ENCODE results near the gene LAMA2. TPM values are rescaled to one million over a fixed set of nuclear protein-coding genes. Genes with fewer than 3 reads are reported as not detected.

Gene LAMA2
- total RNA-seq, 3 donors from 2014 or later (not counting 1 experiment from before 2014, with no cell fraction given): 2.1 to 5.3 (median 3.6) TPM

DNA sequence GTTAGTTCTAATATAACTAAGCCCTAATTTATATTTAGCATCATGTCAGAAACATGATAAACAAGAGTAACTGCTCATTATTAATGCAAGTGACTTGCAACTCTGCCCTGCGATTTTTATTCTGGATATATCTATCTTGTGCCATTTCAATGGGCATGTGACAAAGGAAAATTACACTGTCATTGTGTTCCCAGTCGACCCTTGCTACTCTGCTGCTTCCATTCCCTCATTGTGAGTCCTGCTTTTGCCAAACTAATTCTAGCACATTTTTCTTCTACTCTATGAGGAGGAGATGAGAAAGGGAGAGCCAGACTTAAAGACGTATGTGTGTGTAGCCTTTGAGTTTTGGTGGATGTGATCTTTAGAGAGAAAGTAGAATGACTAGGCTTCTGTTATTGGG lies 551.2 kb downstream of the LAMA2 start:
- no peaks in the 10 kb centered on the region for H3K36me3 Mint-ChIP-seq
- no peak for ATAC-seq
- H3K27ac Mint-ChIP-seq: no peak overlapping the region
- Histone ChIP-seq H3K27ac (ENCODE audit: low read length) (no peak overlapping the region), H3K27me3 (ENCODE audit: control insufficient read depth, insufficient read depth, low read length) (no peaks in the 10 kb centered on the region), H3K9me3 (ENCODE audit: control insufficient read depth, insufficient read depth, low read length) (no peaks in the 10 kb centered on the region), H3K4me3 (ENCODE audit: low read length) (no peak overlapping the region), H3K36me3 (ENCODE audit: control insufficient read depth, insufficient read depth, low read length) (no peaks in the 10 kb centered on the region), H3K4me1 (ENCODE audit: control insufficient read depth, insufficient read depth, low read length) (no peaks in the 10 kb centered on the region)
- H3K4me3 Mint-ChIP-seq: no peak overlapping the region
- 83% methylated on average over 3 of the region's 3 CpGs for WGBS (ENCODE audit: insufficient coverage)
- TF ChIP-seq, protein P1, sequence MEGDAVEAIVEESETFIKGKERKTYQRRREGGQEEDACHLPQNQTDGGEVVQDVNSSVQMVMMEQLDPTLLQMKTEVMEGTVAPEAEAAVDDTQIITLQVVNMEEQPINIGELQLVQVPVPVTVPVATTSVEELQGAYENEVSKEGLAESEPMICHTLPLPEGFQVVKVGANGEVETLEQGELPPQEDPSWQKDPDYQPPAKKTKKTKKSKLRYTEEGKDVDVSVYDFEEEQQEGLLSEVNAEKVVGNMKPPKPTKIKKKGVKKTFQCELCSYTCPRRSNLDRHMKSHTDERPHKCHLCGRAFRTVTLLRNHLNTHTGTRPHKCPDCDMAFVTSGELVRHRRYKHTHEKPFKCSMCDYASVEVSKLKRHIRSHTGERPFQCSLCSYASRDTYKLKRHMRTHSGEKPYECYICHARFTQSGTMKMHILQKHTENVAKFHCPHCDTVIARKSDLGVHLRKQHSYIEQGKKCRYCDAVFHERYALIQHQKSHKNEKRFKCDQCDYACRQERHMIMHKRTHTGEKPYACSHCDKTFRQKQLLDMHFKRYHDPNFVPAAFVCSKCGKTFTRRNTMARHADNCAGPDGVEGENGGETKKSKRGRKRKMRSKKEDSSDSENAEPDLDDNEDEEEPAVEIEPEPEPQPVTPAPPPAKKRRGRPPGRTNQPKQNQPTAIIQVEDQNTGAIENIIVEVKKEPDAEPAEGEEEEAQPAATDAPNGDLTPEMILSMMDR (IDR thresholded peaks at IDR 0.05): no peak
- no peak for DNase-seq
- H3K9me3 Mint-ChIP-seq: no peaks in the 10 kb centered on the region
- H3K27me3 Mint-ChIP-seq (ENCODE audit: low read depth in 2 of 2): peaks cover 6 to 14% of the 10 kb centered on the region in 2 donors
- no peaks in the 10 kb centered on the region for H3K4me1 Mint-ChIP-seq
- intact Hi-C loops (cut with micrococcal nuclease): no loop called here

DNA sequence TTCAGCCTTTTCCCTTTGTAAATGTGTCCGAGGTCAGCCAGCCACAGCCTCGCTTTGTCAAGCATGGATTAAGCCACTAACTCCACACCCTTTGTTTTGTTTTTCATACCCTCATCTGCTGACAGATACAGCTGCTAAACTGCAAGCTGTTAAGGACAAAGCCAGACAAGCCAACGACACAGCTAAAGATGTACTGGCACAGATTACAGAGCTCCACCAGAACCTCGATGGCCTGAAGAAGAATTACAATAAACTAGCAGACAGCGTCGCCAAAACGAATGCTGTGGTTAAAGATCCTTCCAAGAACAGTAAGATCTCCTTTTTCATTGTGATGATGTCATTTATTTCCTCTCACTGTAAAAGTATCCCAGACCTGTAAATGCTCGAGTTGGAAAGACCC lies 557.8 kb downstream of the LAMA2 start:
- Histone ChIP-seq H3K36me3 (ENCODE audit: control insufficient read depth, insufficient read depth, low read length) (no peaks in the 10 kb centered on the region), H3K4me3 (ENCODE audit: low read length) (no peak overlapping the region), H3K4me1 (ENCODE audit: control insufficient read depth, insufficient read depth, low read length) (no peaks in the 10 kb centered on the region), H3K27me3 (ENCODE audit: control insufficient read depth, insufficient read depth, low read length) (no peaks in the 10 kb centered on the region), H3K9me3 (ENCODE audit: control insufficient read depth, insufficient read depth, low read length) (no peaks in the 10 kb centered on the region), H3K27ac (ENCODE audit: low read length) (no peak overlapping the region)
- DNase-seq (no peak), ATAC-seq (no peak)
- Mint-ChIP-seq H3K27ac (no peak overlapping the region), H3K4me1 (peaks cover 11 to 12% of the 10 kb centered on the region in 2 donors), H3K9me3 (no peaks in the 10 kb centered on the region), H3K36me3 (peaks cover 7% of the 10 kb centered on the region), H3K27me3 (ENCODE audit: low read depth in 2 of 2) (peaks cover 0 to 14% of the 10 kb centered on the region in 2 donors), H3K4me3 (no peak overlapping the region)
- TF ChIP-seq, protein P1 (IDR thresholded peaks at IDR 0.05): no peak
- intact Hi-C loops (cut with micrococcal nuclease): no loop called here
- 69% methylated on average over 8 of the region's 8 CpGs for WGBS (ENCODE audit: insufficient coverage)

DNA sequence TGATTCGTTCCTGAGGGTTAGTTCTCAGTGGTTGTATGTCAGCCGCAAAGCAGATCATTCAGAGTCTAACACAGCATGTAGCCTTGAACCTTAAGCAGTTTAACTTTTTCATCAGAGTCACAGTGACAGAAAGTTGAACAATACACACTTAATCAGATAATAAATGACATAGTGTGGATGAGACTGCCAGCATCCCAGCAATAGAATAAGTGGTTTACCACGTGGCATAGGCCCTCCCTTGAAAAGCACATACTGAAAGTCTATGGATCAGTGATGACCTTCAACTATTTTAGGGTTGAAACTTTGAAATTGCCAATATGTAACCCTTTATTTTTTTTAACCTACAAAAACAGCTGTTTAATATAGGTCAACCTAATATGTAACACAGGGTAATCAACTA lies 561.7 kb downstream of the LAMA2 start:
- H3K9me3 ChIP-seq (ENCODE audit: control insufficient read depth, insufficient read depth, low read length): no peaks in the 10 kb centered on the region
- intact Hi-C loops (cut with micrococcal nuclease): no loop called here
- no peaks in the 10 kb centered on the region for H3K9me3 Mint-ChIP-seq
- peaks cover 7% of the 10 kb centered on the region for H3K36me3 Mint-ChIP-seq
- no peaks in the 10 kb centered on the region for H3K27me3 Mint-ChIP-seq (ENCODE audit: low read depth in 2 of 2)
- H3K4me1 ChIP-seq (ENCODE audit: control insufficient read depth, insufficient read depth, low read length): no peaks in the 10 kb centered on the region
- no peak for ATAC-seq
- WGBS (ENCODE audit: insufficient coverage): 85% methylated on average over 3 of the region's 3 CpGs
- no peaks in the 10 kb centered on the region for H3K27me3 ChIP-seq (ENCODE audit: control insufficient read depth, insufficient read depth, low read length)
- H3K27ac Mint-ChIP-seq: no peak overlapping the region
- H3K4me3 ChIP-seq (ENCODE audit: low read length): no peak overlapping the region
- peaks cover 28 to 29% of the 10 kb centered on the region in 2 donors for H3K4me1 Mint-ChIP-seq
- no peak overlapping the region for H3K27ac ChIP-seq (ENCODE audit: low read length)
- H3K36me3 ChIP-seq (ENCODE audit: control insufficient read depth, insufficient read depth, low read length): no peaks in the 10 kb centered on the region
- no peak for DNase-seq
- TF ChIP-seq, protein P1 (IDR thresholded peaks at IDR 0.05): no peak
- no peak overlapping the region for H3K4me3 Mint-ChIP-seq
